Measurements from ENCODE around the gene OR10H4.
"Not testable (repeated sequence)": the region's sequence is repeated elsewhere in the genome, so short reads cannot be mapped to it uniquely, and the experiment has no call there.

The OR10H4 gene

GRCh38 chr19:15944401-15944800 lies 4.4 kb upstream of the OR10H4 start:
- DNase-seq, result no peak

- no peak for DNase-seq
These were observed 3.5 kb upstream of the OR10H4 start for GRCh38 chr19:15945301-15945700.

GRCh38 chr19:15954820-15955219 lies 6.0 kb downstream of the OR10H4 start:
- no peak for DNase-seq

- DNase-seq, result no peak
These were observed 13.5 kb downstream of the OR10H4 start for GRCh38 chr19:15962319-15962718.

- DNase-seq, result no peak
These were observed 15.4 kb downstream of the OR10H4 start for GRCh38 chr19:15964231-15964630.

GRCh38 chr19:15971224-15971780 lies 22.5 kb downstream of the OR10H4 start:
- no peak for DNase-seq

- DNase-seq, result not testable (repeated sequence)
These were observed 23.2 kb downstream of the OR10H4 start for GRCh38 chr19:15972043-15972442.

GRCh38 chr19:15974856-15975255 lies 26.0 kb downstream of the OR10H4 start:
- peak; percentile 38 to 48 for DNase-seq

GRCh38 chr19:15976836-15977689 lies 28.3 kb downstream of the OR10H4 start:
- DNase-seq, result no peak

GRCh38 chr19:15977690-15978089 lies 28.9 kb downstream of the OR10H4 start:
- DNase-seq, result no peak

GRCh38 chr19:15979293-15979692 lies 30.5 kb downstream of the OR10H4 start:
- DNase-seq, result no peak

GRCh38 chr19:15985831-15986230 lies 37.0 kb downstream of the OR10H4 start:
- not testable (repeated sequence) for DNase-seq

GRCh38 chr19:15986701-15987100 lies 37.9 kb downstream of the OR10H4 start:
- peak; percentile 9 to 23 for DNase-seq

GRCh38 chr19:15989889-15990288 lies 41.1 kb downstream of the OR10H4 start:
- no peak for DNase-seq

- DNase-seq, result no peak
These were observed 42.8 kb downstream of the OR10H4 start for GRCh38 chr19:15991602-15992001.

- DNase-seq, result no peak
These were observed 43.2 kb downstream of the OR10H4 start for GRCh38 chr19:15992014-15992413.

- no peak for DNase-seq
These were observed 46.7 kb downstream of the OR10H4 start for GRCh38 chr19:15995536-15995935.

GRCh38 chr19:15998166-15998565 lies 49.4 kb downstream of the OR10H4 start:
- DNase-seq, result no peak
